ENCODE results near the gene GAK.
A peak's percentile ranks its signal among the peaks of the same experiment; 100 is the strongest.

Gene GAK

GRCh38 chr4:866068-866760, 65.9 kb downstream of the GAK start:
- no peak for TF ChIP-seq CTCF (IDR thresholded peaks at IDR 0.05; ENCODE audit: poor library complexity, severe bottlenecking)
- H3K27me3 ChIP-seq (ENCODE audit: insufficient read depth, poor library complexity, severe bottlenecking) = no peaks in the 10 kb centered on the region
- no peaks in the 10 kb centered on the region for H3K4me1 ChIP-seq (ENCODE audit: insufficient read depth, poor library complexity, severe bottlenecking)
- peak; percentile 11; the same call in 1 of the 3 replicates for ATAC-seq (ENCODE audit: low read depth)
- H3K27ac ChIP-seq (ENCODE audit: poor library complexity, severe bottlenecking) = no peak overlapping the region
- DNase-seq (ENCODE audit: low spot score) = no peak
- H3K4me3 ChIP-seq (ENCODE audit: severe bottlenecking) = no peak overlapping the region
- no peaks in the 10 kb centered on the region for H3K9me3 ChIP-seq (ENCODE audit: severe bottlenecking)
- peaks cover 41% of the 10 kb centered on the region for H3K36me3 ChIP-seq (ENCODE audit: low read depth)

GRCh38 chr4:865572-865971, 66.5 kb downstream of the GAK start:
- Histone ChIP-seq H3K4me3 (ENCODE audit: severe bottlenecking) (no peak overlapping the region), H3K36me3 (ENCODE audit: low read depth) (peaks cover 46% of the 10 kb centered on the region), H3K27me3 (ENCODE audit: insufficient read depth, poor library complexity, severe bottlenecking) (no peaks in the 10 kb centered on the region), H3K9me3 (ENCODE audit: severe bottlenecking) (no peaks in the 10 kb centered on the region), H3K4me1 (ENCODE audit: insufficient read depth, poor library complexity, severe bottlenecking) (no peaks in the 10 kb centered on the region), H3K27ac (ENCODE audit: poor library complexity, severe bottlenecking) (no peak overlapping the region)
- no peak for TF ChIP-seq CTCF (IDR thresholded peaks at IDR 0.05; ENCODE audit: poor library complexity, severe bottlenecking)
- ATAC-seq (ENCODE audit: low read depth) (no peak), DNase-seq (ENCODE audit: low spot score) (no peak)

- Histone ChIP-seq H3K4me3 (ENCODE audit: severe bottlenecking) (no peak overlapping the region), H3K4me1 (ENCODE audit: insufficient read depth, poor library complexity, severe bottlenecking) (no peaks in the 10 kb centered on the region), H3K27ac (ENCODE audit: poor library complexity, severe bottlenecking) (no peak overlapping the region), H3K9me3 (ENCODE audit: severe bottlenecking) (no peaks in the 10 kb centered on the region), H3K36me3 (ENCODE audit: low read depth) (peaks cover 44% of the 10 kb centered on the region), H3K27me3 (ENCODE audit: insufficient read depth, poor library complexity, severe bottlenecking) (no peaks in the 10 kb centered on the region)
- no peak for TF ChIP-seq CTCF (IDR thresholded peaks at IDR 0.05; ENCODE audit: poor library complexity, severe bottlenecking)
- DNase-seq (ENCODE audit: low spot score) (no peak), ATAC-seq (ENCODE audit: low read depth) (no peak)
Measured at GRCh38 chr4:865121-865465, 67.0 kb downstream of the GAK start.

- H3K9me3 ChIP-seq (ENCODE audit: severe bottlenecking) = no peaks in the 10 kb centered on the region
- DNase-seq (ENCODE audit: low spot score) (no peak), ATAC-seq (ENCODE audit: low read depth) (no peak)
- H3K4me1 ChIP-seq (ENCODE audit: insufficient read depth, poor library complexity, severe bottlenecking) = no peaks in the 10 kb centered on the region
- peaks cover 45% of the 10 kb centered on the region for H3K36me3 ChIP-seq (ENCODE audit: low read depth)
- no peak overlapping the region for H3K4me3 ChIP-seq (ENCODE audit: severe bottlenecking)
- no peak overlapping the region for H3K27ac ChIP-seq (ENCODE audit: poor library complexity, severe bottlenecking)
- TF ChIP-seq CTCF (IDR thresholded peaks at IDR 0.05; ENCODE audit: poor library complexity, severe bottlenecking) = no peak
- no peaks in the 10 kb centered on the region for H3K27me3 ChIP-seq (ENCODE audit: insufficient read depth, poor library complexity, severe bottlenecking)
Measured at GRCh38 chr4:864456-865120, 67.5 kb downstream of the GAK start.

- no peak for ATAC-seq (ENCODE audit: low read depth)
- DNase-seq (ENCODE audit: low spot score) = peak; percentile 36
- Histone ChIP-seq H3K36me3 (ENCODE audit: low read depth) (peaks cover 47% of the 10 kb centered on the region), H3K4me3 (ENCODE audit: severe bottlenecking) (no peak overlapping the region), H3K27me3 (ENCODE audit: insufficient read depth, poor library complexity, severe bottlenecking) (no peaks in the 10 kb centered on the region), H3K4me1 (ENCODE audit: insufficient read depth, poor library complexity, severe bottlenecking) (no peaks in the 10 kb centered on the region), H3K27ac (ENCODE audit: poor library complexity, severe bottlenecking) (no peak overlapping the region), H3K9me3 (ENCODE audit: severe bottlenecking) (no peaks in the 10 kb centered on the region)
- no peak for TF ChIP-seq CTCF (IDR thresholded peaks at IDR 0.05; ENCODE audit: poor library complexity, severe bottlenecking)
Measured at GRCh38 chr4:860561-860960, 71.6 kb downstream of the GAK start.

Data from RWPE2 (cell line).